Cerebellar cortex (tissue), 1 donor: Measurements from ENCODE around the gene GLIS2.

Experiments
- DNase-seq: peaks from one replicate; pipeline ENCODE4 v3.0.0-alpha.2; 2015; ENCODE audit warnings: low spot score

GLIS2 gene

DNA sequence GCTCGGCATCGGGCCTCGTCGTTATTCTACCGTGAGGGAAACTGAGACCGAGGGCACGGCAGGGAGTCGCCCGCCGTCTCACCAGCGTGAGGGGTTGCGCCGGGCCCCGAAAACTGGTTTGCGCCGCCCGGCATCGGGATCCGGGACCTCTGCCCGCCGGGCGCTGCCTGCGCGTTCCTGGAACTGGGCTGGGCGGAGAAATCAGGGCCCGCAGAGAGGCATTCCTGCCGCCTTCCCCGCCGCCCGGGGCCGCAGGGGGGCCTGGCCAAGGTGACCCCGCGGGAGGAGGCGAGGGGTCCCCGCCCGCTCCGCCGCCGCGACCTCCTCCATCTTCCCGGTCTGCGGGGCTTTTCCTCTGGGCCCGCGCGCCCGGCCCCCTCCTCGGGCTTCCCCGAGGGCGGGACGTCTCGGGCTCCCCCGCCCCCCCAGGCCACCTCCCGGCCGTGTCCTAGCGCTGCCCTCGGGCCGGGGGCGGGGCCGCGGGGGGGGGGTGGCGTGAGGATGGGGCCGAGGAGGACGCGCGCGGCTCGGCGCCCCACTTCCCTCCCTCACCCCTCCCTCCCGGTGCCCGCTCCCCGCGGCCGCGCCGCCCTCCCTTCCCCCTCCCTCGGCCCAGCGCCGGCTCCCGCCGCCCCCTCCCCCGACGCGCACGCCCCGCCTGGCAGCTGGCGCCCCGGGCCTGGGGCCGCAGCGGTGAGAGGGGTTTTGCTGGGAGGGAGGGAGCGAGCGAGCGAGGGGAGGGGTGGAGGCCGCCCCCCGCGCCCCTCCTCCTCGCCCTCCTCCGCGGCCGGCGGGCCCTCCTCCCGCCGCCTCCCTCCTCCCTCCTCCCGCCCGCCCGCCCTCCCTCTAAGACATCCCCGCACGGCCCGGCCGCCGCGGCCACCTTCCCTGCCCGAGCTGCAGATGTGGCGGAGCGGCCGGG is at the start of gene GLIS2:
Gene GLIS2, plus strand, starts transcription at position 882 of the 922 bp plus-strand sequence. CDS start 16,214 bp downstream, outside the sequence.
- DNase-seq: peak; percentile 60

DNA sequence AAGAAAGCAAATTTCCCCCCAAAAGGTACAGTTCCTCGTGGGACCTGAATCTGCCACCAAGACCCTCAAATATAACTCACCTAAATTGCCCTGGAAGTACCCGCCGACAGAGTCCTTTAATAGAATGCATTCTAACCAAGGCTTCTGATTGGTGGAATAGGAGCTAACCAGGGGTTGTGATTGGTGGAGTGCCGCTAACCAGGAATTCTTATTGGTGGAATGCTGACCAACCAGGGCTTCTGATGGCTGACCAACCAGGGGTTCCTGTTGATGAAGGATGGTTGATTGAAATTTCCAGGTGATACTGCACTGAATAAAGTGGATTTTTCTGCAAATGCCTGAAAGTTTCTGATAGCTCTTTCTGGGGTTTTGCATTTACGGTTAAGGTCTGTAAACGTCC is 49.5 kb upstream of the GLIS2 start:
- DNase-seq: peak; percentile 62

DNA sequence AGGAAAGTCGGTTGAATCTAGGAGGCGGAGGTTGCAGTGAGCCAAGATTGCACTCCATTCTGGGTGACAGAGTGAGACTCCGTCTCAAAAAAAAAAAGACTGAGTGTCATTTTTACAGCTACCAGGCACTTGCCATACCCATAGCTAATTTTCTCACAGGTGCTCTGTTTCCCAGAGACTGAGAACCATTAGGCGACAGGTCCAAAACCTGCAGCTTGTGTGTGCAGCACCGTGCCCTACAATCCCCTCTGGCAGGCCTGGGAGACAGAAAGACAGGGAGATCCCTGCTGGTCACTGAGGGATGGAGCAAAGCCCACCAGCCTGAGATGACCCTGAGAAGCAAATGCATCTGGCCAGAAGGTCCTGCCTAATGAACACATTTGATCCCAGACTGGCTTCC is 45.8 kb upstream of the GLIS2 start:
- no peak for DNase-seq

DNA sequence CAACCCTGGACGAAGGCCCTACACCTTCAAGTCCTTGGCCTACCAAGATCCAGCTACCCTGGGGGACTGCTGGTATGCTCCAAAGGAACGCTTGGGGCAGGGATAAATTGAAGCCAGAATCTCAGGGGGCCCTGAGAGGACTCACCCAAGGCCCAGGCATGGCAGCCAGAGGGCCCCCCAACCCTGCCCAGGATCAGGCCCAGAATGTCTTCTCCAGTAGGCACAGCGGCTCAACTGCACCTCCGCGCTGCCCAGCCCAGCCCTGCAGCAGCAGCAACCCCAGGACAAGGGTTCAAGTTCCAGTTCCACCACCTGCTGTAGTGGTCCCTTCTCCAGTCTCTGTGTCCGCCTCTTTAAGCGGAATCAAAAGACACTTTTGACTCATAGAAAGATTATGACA is 45.3 kb upstream of the GLIS2 start:
- no peak for DNase-seq

DNA sequence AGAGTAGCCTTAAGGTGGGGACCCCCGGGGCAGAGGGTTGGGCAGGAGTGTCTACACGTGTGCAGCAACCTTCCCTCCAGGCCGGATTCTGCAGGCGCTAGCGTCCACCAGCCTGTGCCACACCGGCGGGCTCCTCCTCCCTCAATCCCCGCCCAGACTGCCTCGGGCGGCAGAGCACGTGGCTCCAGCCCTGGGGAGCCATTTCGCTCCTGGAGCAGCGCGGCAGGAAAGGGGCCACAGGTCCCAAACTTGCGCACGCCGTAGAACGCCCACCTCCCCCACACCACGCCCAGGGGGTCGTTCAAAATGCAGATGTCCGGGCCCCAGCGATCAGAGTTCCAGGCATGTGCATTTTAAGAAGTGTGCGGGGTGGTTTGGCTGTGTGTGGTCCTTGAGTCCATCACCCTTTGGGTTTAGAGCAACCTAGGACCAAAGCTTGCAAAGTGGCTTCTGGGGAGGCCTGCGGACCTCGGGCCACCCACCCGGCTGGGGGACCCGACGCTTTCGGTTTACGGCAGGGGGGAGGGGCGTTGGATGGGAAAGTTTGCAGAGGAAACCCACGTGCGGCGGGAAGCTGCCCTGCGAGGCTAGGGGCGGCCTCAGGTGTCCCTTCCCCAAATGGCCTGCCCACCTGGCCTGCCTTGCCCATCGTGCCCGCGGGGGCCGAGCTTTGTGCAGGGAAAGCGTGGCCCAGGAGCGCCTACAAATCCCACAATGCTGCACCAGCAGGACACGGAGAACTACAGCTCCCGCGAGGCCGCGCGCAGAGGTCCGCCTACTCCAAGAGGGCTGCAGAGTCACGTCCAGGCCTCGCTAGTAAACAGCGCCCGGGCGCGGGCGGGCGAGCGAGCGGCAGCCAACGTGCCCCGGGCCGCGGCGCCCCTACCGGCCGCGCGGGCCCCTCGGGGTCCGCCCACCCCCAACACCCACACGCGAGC is 44.4 kb upstream of the GLIS2 start:
- peak; percentile 94 for DNase-seq

DNA sequence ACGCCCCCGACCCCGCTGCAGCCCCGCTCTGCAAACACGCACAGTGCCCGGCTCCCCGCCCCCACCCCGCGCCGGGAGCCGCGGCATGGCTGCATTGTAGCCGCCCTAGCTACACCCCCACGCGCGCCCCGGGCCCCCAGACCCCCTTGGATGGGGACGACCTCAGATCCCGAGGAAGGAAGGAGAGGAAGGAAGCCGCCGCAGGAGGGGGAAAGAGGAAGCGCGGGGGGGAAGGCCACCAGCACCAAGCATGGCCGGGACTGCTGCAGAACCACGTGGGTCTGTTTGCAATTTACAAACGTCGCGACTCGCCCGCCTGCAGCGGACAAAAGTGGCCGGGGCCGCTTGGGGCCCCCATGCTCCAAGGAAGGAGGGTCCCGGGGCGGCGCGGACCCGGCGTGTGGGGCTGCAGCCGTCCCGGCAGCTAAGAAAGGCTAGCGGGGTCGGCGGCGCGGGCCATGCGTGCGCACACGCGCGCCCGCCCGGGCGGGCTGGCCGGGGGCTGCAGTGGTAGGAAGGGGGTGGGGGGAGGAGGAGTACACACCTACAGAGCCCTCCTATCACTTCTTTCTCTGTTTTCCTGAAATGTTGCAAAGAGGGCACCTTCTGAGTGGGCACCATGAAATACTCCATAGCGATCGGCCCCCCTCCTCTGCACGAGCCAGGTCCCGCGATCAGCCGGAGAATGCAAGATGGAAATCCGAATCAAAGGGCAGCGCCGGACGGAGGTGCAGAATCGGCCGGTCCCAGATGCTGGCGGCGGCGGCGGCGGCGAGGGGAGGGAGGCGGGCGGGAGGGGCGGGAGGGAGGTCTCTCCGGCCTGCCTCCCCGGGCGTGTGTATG is 43.5 kb upstream of the GLIS2 start:
- DNase-seq: peak; percentile 54

DNA sequence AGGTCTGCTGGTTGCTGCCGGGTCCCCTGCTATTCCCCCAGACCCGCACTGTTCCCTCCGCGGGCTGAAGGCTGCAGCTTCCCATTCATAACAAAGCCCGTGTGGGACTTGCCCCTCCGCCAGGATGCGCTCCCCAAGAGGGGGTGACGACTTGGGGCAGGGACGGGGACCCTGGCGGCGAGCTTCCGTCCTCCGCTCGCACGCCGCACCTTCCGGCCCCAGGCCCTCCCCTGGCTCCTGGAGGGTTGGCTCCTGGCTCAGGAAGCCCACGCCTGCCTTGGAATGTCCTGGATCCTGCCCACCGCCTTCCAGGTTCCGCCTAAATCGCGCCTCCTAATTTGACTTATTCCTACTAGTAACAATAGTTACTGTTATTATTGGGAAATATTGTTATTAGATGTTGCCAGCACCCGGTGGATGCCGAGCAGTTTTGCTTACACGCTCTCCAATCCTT is 42.0 kb upstream of the GLIS2 start:
- peak; percentile 57 for DNase-seq

DNA sequence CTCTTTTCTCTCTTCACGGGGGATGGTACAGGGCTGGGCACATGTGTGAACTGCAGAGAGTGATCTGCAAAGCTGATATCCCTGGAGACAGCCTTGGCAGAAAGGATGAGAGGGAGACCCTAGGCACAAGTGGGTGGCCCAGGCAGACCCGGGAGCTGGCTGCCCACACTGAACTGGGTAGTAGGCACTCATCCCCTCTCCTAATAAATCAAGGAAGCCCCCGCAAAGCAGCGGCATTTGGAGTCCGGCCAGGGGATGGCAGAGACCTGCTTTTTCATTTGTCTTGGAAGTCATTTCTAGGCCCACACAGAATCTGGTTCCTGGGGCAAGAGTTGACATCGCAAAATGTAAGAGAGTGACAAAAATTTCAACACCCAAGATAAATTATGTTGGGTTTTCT is 40.0 kb upstream of the GLIS2 start:
- DNase-seq: no peak

DNA sequence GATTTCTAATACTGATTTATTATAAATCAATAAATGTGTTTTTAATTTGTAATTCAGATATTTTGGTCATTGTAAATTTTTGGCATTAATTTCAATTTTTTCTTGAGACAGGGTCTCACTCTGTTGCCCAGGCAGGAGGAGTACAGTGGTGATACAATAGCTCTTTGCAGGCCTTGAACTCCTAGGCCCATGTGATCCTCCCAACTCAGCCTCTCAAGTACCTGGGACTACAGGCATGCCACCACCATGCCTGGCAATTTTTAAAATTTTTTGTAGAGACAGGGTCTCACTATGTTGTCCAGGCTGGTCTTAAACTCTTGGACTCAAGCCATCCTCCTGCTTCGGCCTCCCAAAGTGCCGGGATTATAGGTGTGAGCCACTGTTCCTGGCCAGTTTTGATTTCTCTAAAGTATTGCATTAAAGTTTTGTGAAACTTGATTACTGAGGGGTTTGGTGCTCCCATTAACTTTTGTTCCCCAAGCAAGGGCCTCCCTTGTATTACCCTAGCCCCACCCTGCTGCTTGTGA is 37.8 kb upstream of the GLIS2 start:
- DNase-seq: no peak

DNA sequence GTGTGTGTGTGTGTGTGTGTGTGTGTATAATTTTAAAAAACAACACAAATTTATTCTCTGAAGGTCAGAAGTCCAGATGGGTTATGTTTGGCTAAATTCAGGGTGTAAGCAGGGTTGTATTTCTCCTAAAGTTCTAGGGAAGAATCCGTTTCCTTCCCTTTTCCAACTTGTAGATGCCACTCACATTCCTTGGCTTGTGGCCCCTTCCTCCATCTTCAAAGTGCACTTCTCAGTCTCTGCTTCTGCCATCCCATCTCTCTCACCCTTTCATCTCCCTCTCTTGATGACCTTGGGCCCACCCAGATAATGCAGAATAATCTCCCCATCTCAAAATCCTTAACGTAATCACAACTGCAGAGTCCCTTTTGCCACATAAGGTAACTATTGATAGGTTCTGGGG is 35.2 kb upstream of the GLIS2 start:
- no peak for DNase-seq

DNA sequence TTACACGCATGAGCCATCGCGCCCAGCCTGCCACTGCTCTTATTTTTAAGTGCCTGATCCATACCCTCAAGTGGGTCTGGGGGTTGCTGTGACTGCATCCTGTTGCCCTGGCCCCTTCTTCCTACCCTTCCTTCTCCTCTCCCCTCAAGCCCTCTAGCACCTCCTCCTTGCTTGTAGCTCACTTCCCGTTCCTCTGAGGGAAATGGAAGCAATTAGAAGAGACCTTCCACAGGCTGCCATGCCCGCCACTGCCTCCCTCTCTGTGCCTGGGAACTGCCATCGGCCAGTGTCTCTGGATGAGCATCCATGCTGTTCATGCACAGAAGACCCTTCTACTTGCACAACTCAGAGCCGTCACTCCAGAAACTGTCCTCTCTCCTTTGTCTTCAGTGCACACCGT is 32.4 kb upstream of the GLIS2 start:
- no peak for DNase-seq

DNA sequence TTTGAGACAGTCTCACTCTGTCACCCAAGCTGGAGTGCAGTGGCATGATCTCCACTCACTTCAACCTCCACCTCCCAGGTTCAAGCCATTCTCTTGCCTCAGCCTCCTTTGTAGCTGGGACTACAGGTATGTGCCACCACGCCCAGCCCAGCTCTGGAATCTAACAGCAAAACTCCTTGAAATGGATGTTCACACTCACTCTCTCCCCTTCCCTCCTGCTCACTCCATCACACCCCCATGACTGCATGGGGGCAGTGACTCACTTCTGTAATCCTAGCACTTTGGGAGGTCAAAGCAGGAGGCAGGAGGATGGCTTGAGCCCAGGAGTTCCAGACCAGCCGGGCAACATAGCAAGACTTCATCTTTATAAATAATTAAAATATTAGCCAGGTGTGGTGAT is 31.9 kb upstream of the GLIS2 start:
- no peak for DNase-seq

DNA sequence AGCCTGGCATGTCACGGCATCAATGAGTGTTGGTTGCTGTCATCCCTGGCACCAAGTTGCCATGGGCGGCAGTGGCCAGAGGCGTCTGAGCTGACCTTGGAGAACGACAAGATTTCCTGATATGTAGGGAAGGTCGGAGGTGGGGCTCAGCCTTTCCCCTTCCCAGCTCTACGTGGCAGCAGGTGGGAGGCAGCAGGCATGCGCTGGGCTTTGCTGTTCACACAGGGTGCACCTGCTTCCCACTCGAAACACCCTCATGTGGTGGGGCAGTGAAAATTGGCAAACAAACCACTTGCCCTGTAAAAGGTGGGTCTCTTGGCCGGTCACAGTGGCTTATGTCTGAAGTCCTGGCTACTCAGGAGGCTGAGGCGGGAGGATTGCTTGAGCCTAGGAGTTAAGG is 30.7 kb upstream of the GLIS2 start:
- DNase-seq: no peak

DNA sequence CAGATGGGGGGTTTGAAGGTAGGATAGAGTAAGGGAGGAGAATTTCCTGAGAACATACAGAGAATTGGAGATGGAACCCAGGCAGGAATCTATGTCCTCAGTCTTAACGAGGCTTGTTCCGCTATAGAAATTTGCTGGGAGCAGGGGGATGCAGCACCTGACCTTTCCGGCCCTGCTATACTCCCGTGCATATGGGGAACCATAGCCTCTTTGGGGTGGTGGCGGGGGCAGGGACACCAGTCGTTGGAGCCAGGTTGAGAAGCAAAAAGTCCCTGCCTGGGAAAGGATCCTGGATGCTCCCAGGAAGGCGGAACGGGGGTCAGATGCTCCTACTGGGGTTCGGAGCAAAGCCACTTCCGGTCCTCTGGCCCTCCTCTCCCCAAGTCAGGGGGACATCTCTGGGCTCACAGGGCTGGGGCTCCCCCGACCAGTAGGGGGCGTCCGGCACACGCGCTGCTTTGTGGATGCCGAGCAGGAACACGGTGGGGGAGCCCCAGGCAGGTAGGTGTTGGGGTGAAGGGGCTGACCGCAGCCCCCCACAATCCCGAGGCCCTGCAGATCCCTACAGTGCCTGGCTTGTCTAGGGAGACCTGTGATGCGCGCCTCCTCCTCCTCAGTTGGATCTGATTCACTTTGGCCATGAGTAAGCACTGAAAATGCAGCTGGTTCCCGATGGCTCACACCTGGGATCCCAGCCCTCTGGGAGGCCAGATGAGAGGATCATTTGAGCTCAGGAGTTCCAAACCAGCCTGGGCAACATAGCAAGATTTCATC is 27.5 kb upstream of the GLIS2 start:
- DNase-seq: peak; percentile 78

DNA sequence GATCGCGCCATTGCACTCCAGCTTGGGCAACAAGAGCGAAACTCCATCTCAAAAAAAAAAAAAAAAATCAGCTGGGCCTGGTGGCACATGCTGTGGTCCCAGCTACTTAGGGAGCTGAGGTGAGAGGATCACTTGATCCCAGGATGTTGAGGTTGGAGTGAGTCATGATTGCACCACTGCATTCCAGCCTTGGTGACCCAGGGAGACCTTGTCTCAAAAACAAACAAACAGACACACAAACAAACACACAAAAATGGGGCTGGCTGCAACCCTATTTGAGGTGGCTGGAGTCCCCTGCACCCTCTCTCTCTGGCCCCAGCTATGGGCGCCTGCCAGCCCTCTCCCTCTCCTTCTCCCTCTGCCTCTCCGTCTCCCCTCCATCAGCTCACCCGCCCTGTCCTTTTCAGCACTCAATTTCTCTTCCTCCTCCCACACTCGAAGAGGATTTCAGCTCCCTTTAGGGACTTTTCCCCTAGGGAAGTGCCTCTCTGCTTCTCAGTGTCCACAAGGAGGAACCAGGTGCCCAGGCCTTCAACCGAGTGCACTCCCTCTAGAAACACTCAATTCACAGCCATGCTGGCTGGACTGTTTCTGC is 25.5 kb upstream of the GLIS2 start:
- DNase-seq: peak; percentile 61

DNA sequence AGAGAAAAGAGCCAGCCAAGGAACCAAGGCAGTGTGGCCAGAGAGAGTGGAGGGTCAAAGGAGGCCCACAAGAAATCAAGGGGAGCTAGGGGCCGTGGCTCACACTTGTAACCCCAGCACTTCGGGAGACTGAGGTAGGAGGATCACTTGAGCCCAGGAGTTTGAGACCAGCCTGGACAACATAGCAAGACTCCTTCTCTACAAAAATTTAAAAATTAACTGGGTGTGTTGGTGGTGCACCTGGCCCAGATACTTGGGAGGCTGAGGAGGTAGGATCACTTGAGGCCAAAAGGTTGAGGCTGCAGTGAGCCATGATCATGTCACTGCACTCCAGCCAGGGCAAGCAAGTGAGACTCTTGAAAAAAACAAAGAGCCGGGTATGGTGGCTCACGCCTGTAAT is 24.2 kb upstream of the GLIS2 start:
- no peak for DNase-seq

DNA sequence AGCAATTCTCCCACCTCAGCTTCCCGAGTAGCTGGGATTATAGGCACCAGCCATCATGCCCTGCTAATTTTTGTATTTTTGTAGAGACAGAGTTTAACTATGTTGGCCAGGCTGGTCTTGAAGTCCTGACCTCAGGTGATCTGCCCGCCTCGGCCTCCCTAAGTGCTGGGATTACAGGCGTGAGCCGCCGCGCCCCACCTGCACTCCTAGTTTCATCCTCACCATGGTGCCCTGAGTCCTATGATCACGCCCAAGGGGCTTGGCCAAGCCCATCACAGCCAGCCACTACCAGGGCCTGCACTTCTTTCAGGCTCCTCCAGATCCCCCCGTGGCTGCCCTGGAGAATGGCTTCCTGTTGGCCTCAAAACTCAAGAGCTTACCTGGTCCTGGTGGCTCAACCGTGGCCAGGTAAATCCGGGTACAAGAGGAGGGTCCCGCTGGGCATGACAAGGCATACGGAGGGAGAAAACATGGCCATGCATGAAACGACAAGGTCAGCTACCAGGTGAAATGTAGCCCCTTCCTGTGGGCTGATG is 22.6 kb upstream of the GLIS2 start:
- no peak for DNase-seq

DNA sequence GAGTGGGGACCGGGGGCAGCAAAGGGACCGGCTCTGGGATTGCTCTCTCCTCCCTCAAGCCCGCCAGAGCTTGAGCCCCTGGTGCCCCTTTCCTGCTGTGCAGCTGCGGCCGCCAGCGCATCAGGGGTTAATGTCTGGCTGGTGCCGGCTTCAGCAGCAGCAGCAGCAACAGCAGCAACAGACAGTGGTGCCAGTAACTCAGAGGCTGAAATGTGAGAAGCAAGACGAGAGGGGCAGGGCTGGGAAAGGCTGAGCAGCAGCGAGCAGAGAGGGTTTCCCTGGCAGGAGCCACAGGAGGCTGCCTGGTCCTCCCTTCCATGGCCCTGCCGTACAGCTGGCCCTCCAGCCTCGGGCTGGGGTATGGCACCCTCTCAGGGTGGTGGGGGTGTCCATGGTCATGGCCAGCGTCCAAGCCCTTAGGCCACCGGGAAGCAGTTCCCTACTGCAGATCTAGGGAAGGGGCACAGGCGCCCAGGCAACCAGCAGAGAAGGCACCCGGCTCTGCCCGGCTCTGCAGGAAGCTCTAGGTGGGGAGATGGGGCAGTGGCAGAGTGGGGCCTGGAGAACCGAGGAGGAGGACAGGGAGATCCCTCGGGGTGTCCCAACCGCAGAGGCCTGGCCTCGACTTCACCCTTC is 21.9 kb upstream of the GLIS2 start:
- peak; percentile 56 for DNase-seq

DNA sequence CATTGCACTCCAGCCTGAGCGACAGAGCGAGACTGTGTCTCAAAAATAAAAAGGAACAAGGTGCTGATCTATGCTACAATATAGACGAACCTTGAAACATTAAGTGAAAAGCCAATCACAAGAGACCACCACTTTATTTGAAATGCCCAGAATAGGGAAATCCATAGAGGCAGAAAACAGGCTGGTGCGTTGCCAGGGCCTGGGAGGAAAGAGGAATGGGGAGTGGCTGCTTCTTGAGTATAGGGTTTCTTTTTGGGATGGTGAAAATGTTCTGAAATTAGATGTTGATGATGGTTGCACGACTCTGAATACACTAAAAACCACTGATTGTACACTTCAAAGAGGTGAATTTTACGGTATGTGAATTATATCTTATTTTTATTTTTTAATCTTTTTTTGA is 20.3 kb upstream of the GLIS2 start:
- no peak for DNase-seq

DNA sequence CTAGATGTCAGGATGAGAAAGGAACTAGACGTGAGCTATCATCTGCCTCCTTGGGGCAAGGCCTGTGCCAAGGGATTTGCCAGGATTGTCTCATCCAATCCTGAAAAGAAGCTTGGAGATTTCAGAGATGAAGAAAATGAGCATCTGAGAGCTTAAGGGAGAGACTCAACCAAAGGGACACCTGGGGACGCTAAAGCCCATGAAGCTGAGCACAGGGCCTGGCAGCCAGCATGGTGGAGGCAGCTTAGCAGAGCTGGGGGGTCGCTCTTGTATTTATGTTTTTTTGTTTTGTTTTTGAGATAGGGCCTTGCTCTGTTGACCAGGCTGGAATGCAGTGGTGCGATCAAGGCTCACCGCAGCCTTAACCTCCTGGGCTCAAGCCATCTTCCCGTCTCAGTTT is 18.4 kb upstream of the GLIS2 start:
- DNase-seq: no peak
